Memory B cell (primary cell): Measurements from ENCODE around the gene FGF14.

Experiments
- ATAC-seq: fragments of 150-1000 bp; cut with Tn5 transposase; 2 replicates; pipeline ENCODE4 v1.10.0; 2021; ENCODE audit warnings: low read depth, mild to moderate bottlenecking, moderate library complexity
- DNase-seq, 2 donors: peaks; one replicate each; pipeline ENCODE4 v3.0.0; 2022; ENCODE audit warnings: low spot score in 2 of 2
- H3K27ac Mint-ChIP-seq: one replicate; pipeline ENCODE4 v1.8.0; 2022; ENCODE audit warnings: mild to moderate bottlenecking, moderate library complexity, mixed read lengths
- H3K27me3 Mint-ChIP-seq: one replicate; pipeline ENCODE4 v1.8.0; 2022; ENCODE audit warnings: mixed read lengths
- H3K36me3 Mint-ChIP-seq: one replicate; pipeline ENCODE4 v1.8.0; 2022; ENCODE audit warnings: mild to moderate bottlenecking, mixed read lengths
- H3K4me1 Mint-ChIP-seq: one replicate; pipeline ENCODE4 v1.8.0; 2022; ENCODE audit warnings: mixed read lengths
- H3K4me3 Mint-ChIP-seq: one replicate; pipeline ENCODE4 v1.8.0; 2022; ENCODE audit warnings: mild to moderate bottlenecking, moderate library complexity, mixed read lengths
- H3K9me3 Mint-ChIP-seq: one replicate; pipeline ENCODE4 v1.8.0; 2022; ENCODE audit warnings: mixed read lengths

Gene FGF14

GRCh38 chr13:102236830-102237229 lies 165.0 kb downstream of the FGF14 start:
- no peak for DNase-seq
- H3K27ac Mint-ChIP-seq: no peak overlapping the region
- no peak overlapping the region for H3K4me3 Mint-ChIP-seq
- peaks cover 5% of the 10 kb centered on the region for H3K27me3 Mint-ChIP-seq
- no peak for ATAC-seq
- H3K9me3 Mint-ChIP-seq: no peaks in the 10 kb centered on the region
- H3K36me3 Mint-ChIP-seq: no peaks in the 10 kb centered on the region
- no peaks in the 10 kb centered on the region for H3K4me1 Mint-ChIP-seq

- Mint-ChIP-seq H3K27me3 (peaks cover 5% of the 10 kb centered on the region), H3K27ac (no peak overlapping the region), H3K4me1 (no peaks in the 10 kb centered on the region), H3K4me3 (no peak overlapping the region), H3K36me3 (no peaks in the 10 kb centered on the region), H3K9me3 (no peaks in the 10 kb centered on the region)
- ATAC-seq (no peak), DNase-seq (no peak)
Measured at GRCh38 chr13:102236341-102236740, 165.5 kb downstream of the FGF14 start.

- H3K27me3 Mint-ChIP-seq: peaks cover 5% of the 10 kb centered on the region
- DNase-seq (no peak), ATAC-seq (no peak)
- no peak overlapping the region for H3K4me3 Mint-ChIP-seq
- H3K36me3 Mint-ChIP-seq: no peaks in the 10 kb centered on the region
- no peaks in the 10 kb centered on the region for H3K4me1 Mint-ChIP-seq
- no peaks in the 10 kb centered on the region for H3K9me3 Mint-ChIP-seq
- no peak overlapping the region for H3K27ac Mint-ChIP-seq
Measured at GRCh38 chr13:102235689-102236088, 166.2 kb downstream of the FGF14 start.

GRCh38 chr13:102234618-102235017 lies 167.2 kb downstream of the FGF14 start:
- ATAC-seq: no peak
- DNase-seq: no peak
- H3K27me3 Mint-ChIP-seq: peaks cover 5% of the 10 kb centered on the region
- H3K36me3 Mint-ChIP-seq: no peaks in the 10 kb centered on the region
- no peaks in the 10 kb centered on the region for H3K9me3 Mint-ChIP-seq
- H3K4me1 Mint-ChIP-seq: no peaks in the 10 kb centered on the region
- no peak overlapping the region for H3K27ac Mint-ChIP-seq
- H3K4me3 Mint-ChIP-seq: no peak overlapping the region

- ATAC-seq (no peak), DNase-seq (no peak)
- peaks cover 4% of the 10 kb centered on the region for H3K27me3 Mint-ChIP-seq
- no peaks in the 10 kb centered on the region for H3K36me3 Mint-ChIP-seq
- H3K9me3 Mint-ChIP-seq: no peaks in the 10 kb centered on the region
- no peak overlapping the region for H3K27ac Mint-ChIP-seq
- H3K4me3 Mint-ChIP-seq: no peak overlapping the region
- no peaks in the 10 kb centered on the region for H3K4me1 Mint-ChIP-seq
Measured at GRCh38 chr13:102233566-102234208, 168.2 kb downstream of the FGF14 start.

GRCh38 chr13:102231479-102231878 lies 170.4 kb downstream of the FGF14 start:
- Mint-ChIP-seq H3K27me3 (peaks cover 1% of the 10 kb centered on the region), H3K27ac (no peak overlapping the region), H3K4me1 (no peaks in the 10 kb centered on the region), H3K9me3 (no peaks in the 10 kb centered on the region), H3K4me3 (no peak overlapping the region), H3K36me3 (no peaks in the 10 kb centered on the region)
- DNase-seq: no peak
- ATAC-seq: no peak

- Mint-ChIP-seq H3K4me1 (no peaks in the 10 kb centered on the region), H3K27ac (no peak overlapping the region), H3K27me3 (no peaks in the 10 kb centered on the region), H3K4me3 (no peak overlapping the region), H3K36me3 (no peaks in the 10 kb centered on the region), H3K9me3 (no peaks in the 10 kb centered on the region)
- ATAC-seq: no peak
- no peak for DNase-seq
Measured at GRCh38 chr13:102227741-102228140, 174.1 kb downstream of the FGF14 start.

GRCh38 chr13:102226591-102226990 lies 175.3 kb downstream of the FGF14 start:
- DNase-seq: no peak
- Mint-ChIP-seq H3K9me3 (no peaks in the 10 kb centered on the region), H3K36me3 (no peaks in the 10 kb centered on the region), H3K27me3 (no peaks in the 10 kb centered on the region), H3K27ac (no peak overlapping the region), H3K4me1 (no peaks in the 10 kb centered on the region), H3K4me3 (no peak overlapping the region)
- ATAC-seq: no peak

GRCh38 chr13:102225892-102226291 lies 176.0 kb downstream of the FGF14 start:
- Mint-ChIP-seq H3K36me3 (no peaks in the 10 kb centered on the region), H3K9me3 (no peaks in the 10 kb centered on the region), H3K27me3 (no peaks in the 10 kb centered on the region), H3K4me3 (no peak overlapping the region), H3K4me1 (no peaks in the 10 kb centered on the region), H3K27ac (no peak overlapping the region)
- ATAC-seq: no peak
- DNase-seq: no peak

GRCh38 chr13:102220681-102221228 lies 181.1 kb downstream of the FGF14 start:
- Mint-ChIP-seq H3K9me3 (no peaks in the 10 kb centered on the region), H3K27ac (no peak overlapping the region), H3K4me3 (no peak overlapping the region), H3K4me1 (no peaks in the 10 kb centered on the region), H3K27me3 (no peaks in the 10 kb centered on the region), H3K36me3 (no peaks in the 10 kb centered on the region)
- no peak for ATAC-seq
- DNase-seq: no peak

- no peaks in the 10 kb centered on the region for H3K36me3 Mint-ChIP-seq
- DNase-seq (no peak), ATAC-seq (no peak)
- no peaks in the 10 kb centered on the region for H3K27me3 Mint-ChIP-seq
- no peaks in the 10 kb centered on the region for H3K4me1 Mint-ChIP-seq
- no peak overlapping the region for H3K27ac Mint-ChIP-seq
- no peaks in the 10 kb centered on the region for H3K9me3 Mint-ChIP-seq
- no peak overlapping the region for H3K4me3 Mint-ChIP-seq
Measured at GRCh38 chr13:102214956-102215355, 186.9 kb downstream of the FGF14 start.

- no peak for DNase-seq
- Mint-ChIP-seq H3K27ac (no peak overlapping the region), H3K4me1 (no peaks in the 10 kb centered on the region), H3K36me3 (no peaks in the 10 kb centered on the region), H3K9me3 (no peaks in the 10 kb centered on the region), H3K27me3 (no peaks in the 10 kb centered on the region), H3K4me3 (no peak overlapping the region)
- no peak for ATAC-seq
Measured at GRCh38 chr13:102212729-102213128, 189.1 kb downstream of the FGF14 start.

GRCh38 chr13:102208347-102208746 lies 193.5 kb downstream of the FGF14 start:
- Mint-ChIP-seq H3K27me3 (no peaks in the 10 kb centered on the region), H3K27ac (no peak overlapping the region), H3K4me3 (no peak overlapping the region), H3K4me1 (no peaks in the 10 kb centered on the region), H3K9me3 (no peaks in the 10 kb centered on the region), H3K36me3 (no peaks in the 10 kb centered on the region)
- DNase-seq (no peak), ATAC-seq (no peak)

- Mint-ChIP-seq H3K36me3 (no peaks in the 10 kb centered on the region), H3K4me1 (no peaks in the 10 kb centered on the region), H3K27ac (no peak overlapping the region), H3K27me3 (no peaks in the 10 kb centered on the region), H3K4me3 (no peak overlapping the region), H3K9me3 (no peaks in the 10 kb centered on the region)
- no peak for ATAC-seq
- no peak for DNase-seq
Measured at GRCh38 chr13:102207680-102208342, 194.0 kb downstream of the FGF14 start.

- Mint-ChIP-seq H3K36me3 (no peaks in the 10 kb centered on the region), H3K4me3 (no peak overlapping the region), H3K4me1 (no peaks in the 10 kb centered on the region), H3K9me3 (no peaks in the 10 kb centered on the region), H3K27me3 (no peaks in the 10 kb centered on the region), H3K27ac (no peak overlapping the region)
- DNase-seq (no peak), ATAC-seq (no peak)
Measured at GRCh38 chr13:102203718-102204117, 198.1 kb downstream of the FGF14 start.
